ENCODE results near the gene LRRN2.

Gene LRRN2

DNA sequence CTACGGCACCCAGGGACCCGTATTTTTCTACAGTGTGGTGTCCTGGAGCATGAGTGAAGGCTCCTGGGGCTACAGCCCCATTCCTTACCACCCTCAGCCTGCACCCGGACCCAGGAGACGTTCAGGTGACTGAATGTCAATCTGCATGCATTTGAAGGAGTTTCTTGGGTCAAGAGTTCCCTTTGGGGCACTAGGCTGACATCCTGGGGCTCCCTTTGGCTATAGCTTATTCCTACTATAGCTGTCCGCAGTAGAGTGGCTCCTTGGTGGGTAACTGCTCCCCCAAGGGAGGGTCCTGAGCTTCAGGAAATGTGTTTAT, 19.9 kb upstream of the LRRN2 start:
- Histone ChIP-seq H3K9ac (no peak overlapping the region), H3K9me3 (ENCODE audit: control insufficient read depth, low read length) (no peaks in the 10 kb centered on the region), H3K27ac (no peak overlapping the region), H3K4me3 (ENCODE audit: low read depth, low read length) (no peak overlapping the region), H3K79me2 (no peaks in the 10 kb centered on the region), H2AFZ (no peak overlapping the region), H3K4me2 (ENCODE audit: low read length) (no peak overlapping the region), H3K4me1 (no peaks in the 10 kb centered on the region), H3K27me3 (ENCODE audit: control insufficient read depth, insufficient read depth, low read length) (no peaks in the 10 kb centered on the region), H3K36me3 (ENCODE audit: control insufficient read depth, insufficient read depth, low read length) (no peaks in the 10 kb centered on the region)
- TF ChIP-seq, protein P1, sequence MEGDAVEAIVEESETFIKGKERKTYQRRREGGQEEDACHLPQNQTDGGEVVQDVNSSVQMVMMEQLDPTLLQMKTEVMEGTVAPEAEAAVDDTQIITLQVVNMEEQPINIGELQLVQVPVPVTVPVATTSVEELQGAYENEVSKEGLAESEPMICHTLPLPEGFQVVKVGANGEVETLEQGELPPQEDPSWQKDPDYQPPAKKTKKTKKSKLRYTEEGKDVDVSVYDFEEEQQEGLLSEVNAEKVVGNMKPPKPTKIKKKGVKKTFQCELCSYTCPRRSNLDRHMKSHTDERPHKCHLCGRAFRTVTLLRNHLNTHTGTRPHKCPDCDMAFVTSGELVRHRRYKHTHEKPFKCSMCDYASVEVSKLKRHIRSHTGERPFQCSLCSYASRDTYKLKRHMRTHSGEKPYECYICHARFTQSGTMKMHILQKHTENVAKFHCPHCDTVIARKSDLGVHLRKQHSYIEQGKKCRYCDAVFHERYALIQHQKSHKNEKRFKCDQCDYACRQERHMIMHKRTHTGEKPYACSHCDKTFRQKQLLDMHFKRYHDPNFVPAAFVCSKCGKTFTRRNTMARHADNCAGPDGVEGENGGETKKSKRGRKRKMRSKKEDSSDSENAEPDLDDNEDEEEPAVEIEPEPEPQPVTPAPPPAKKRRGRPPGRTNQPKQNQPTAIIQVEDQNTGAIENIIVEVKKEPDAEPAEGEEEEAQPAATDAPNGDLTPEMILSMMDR (IDR thresholded peaks at IDR 0.05), result no peak

DNA sequence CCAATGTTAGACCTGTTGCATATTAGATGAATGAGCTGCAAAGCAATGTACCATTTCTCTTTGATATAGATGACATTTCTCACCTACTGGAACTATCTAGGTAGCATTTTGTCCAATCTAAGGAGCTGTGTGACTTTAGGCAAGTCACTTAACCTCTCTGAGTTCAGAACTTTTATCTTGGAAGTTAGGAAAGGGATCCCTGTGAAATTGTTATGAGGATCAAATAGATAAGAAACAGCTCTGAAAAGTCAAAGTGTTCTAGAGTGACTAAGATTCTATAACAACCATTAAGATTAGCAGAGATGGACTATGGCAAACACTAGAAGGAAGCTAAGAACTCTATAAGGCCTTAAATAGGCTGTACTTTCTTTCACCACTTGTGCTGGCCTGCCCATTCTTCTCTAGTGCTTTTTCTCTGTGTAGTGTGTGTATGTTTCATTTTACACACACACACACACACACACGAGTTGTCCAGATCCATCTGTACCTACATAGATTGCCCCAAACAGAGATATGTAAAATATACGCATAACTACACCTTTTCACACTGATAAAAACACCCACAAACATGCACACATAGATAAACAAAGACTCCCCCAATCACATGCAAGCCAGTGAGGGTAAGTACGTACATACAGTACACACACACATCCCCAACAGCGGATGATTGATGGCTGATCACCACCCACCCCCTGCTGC, 19.4 kb upstream of the LRRN2 start:
- Histone ChIP-seq H3K9ac (no peak overlapping the region), H3K4me1 (no peaks in the 10 kb centered on the region), H3K79me2 (no peaks in the 10 kb centered on the region), H3K9me3 (ENCODE audit: control insufficient read depth, low read length) (no peaks in the 10 kb centered on the region), H2AFZ (no peak overlapping the region), H3K27me3 (ENCODE audit: control insufficient read depth, insufficient read depth, low read length) (no peaks in the 10 kb centered on the region), H3K27ac (no peak overlapping the region), H3K4me3 (ENCODE audit: low read depth, low read length) (no peak overlapping the region), H3K4me2 (ENCODE audit: low read length) (no peak overlapping the region), H3K36me3 (ENCODE audit: control insufficient read depth, insufficient read depth, low read length) (no peaks in the 10 kb centered on the region)
- TF ChIP-seq, protein P1 (IDR thresholded peaks at IDR 0.05), result no peak

DNA sequence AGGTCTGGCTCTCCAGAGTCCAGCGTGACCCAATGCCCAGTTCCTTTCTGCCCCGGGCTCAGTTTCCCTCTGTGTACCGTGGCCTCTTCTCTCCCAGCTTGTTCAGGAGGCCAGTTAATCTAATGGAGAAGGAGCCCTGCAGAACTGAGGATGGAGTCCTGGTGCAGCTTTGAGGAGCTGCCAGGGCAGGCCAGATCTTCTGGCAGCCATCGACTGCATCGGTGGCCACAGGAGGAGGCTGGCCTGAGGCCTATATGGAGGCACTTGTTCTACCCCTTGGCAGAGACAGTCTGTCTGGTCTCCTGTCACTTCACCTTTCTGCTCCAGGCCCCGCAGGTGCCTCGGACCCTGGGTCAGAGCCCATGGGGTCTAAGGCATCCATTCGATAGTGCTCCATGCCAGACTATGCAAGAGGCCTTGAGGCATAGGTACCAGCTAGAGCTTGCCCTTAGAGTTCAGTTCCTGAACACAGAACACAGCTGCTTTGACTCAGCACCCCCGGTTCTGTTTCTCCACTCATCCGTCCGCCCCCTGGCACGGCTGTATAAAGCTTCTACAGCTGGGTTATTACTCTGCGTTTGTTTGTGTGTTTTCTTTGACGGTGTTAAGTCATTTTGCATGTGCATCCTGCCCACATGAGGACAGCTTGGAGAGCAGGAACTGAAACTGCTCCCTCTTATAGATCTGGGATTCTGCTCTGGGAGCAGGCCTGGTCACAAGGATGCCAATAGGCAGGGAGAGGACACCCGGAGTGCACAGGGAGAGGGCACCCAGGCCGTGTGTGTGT, 18.5 kb upstream of the LRRN2 start:
- Histone ChIP-seq H3K4me1 (no peaks in the 10 kb centered on the region), H3K27ac (no peak overlapping the region), H3K9ac (no peak overlapping the region), H2AFZ (no peak overlapping the region), H3K4me3 (ENCODE audit: low read depth, low read length) (no peak overlapping the region), H3K79me2 (no peaks in the 10 kb centered on the region), H3K36me3 (ENCODE audit: control insufficient read depth, insufficient read depth, low read length) (no peaks in the 10 kb centered on the region), H3K4me2 (ENCODE audit: low read length) (no peak overlapping the region), H3K27me3 (ENCODE audit: control insufficient read depth, insufficient read depth, low read length) (no peaks in the 10 kb centered on the region), H3K9me3 (ENCODE audit: control insufficient read depth, low read length) (no peaks in the 10 kb centered on the region)
- TF ChIP-seq, protein P1 (IDR thresholded peaks at IDR 0.05), result no peak

DNA sequence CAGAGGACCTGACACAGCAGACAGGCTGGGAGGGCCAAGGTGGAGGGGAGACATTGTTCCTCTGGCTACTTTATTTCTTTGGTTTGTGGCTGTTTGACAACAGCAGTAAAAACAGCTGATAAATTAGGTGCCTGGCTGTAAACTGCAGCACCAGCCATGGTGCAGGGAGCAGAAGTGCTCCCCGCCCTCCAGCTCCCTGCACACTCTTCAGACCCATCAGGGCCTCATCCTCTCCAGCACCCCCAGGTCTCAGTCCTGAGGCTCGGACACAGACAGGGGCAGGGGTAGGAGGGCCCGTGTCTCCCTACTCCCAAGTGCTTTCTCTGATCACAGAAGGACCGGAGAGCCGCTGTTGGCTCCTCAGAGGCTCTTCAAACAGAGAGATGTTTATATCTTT, 17.7 kb upstream of the LRRN2 start:
- no peaks in the 10 kb centered on the region for H3K79me2 ChIP-seq
- TF ChIP-seq, protein P1 (IDR thresholded peaks at IDR 0.05), result no peak
- H3K4me2 ChIP-seq (ENCODE audit: low read length), result no peak overlapping the region
- no peaks in the 10 kb centered on the region for H3K9me3 ChIP-seq (ENCODE audit: control insufficient read depth, low read length)
- H3K27ac ChIP-seq, result no peak overlapping the region
- H3K4me3 ChIP-seq (ENCODE audit: low read depth, low read length), result no peak overlapping the region
- no peaks in the 10 kb centered on the region for H3K36me3 ChIP-seq (ENCODE audit: control insufficient read depth, insufficient read depth, low read length)
- H2AFZ ChIP-seq, result no peak overlapping the region
- H3K4me1 ChIP-seq, result no peaks in the 10 kb centered on the region
- no peaks in the 10 kb centered on the region for H3K27me3 ChIP-seq (ENCODE audit: control insufficient read depth, insufficient read depth, low read length)
- H3K9ac ChIP-seq, result no peak overlapping the region
